SU-DHL-6 (cell line): ENCODE measurements around the gene CHST12.

Experiments
- EZH2phosphoT487 ChIP-seq: fragments of 200-600 bp; sonication (generic), shearing (Covaris generic); conservative IDR thresholded peaks from 2 replicates; pipeline ENCODE4 v1.6.1; 2018; ENCODE audit warnings: mild to moderate bottlenecking, antibody characterized with exemption, low read length, moderate library complexity, mixed read lengths
- TF ChIP-seq, protein P1 (sequence below): fragments of 200-600 bp; sonication (generic); IDR thresholded peaks from one replicate; pipeline ENCODE4 v1.5.1; 2017; ENCODE audit warnings: antibody characterized with exemption, mild to moderate bottlenecking, low read length, moderate library complexity; ENCODE audit not compliant: insufficient read depth, poor library complexity, severe bottlenecking

DNA sequence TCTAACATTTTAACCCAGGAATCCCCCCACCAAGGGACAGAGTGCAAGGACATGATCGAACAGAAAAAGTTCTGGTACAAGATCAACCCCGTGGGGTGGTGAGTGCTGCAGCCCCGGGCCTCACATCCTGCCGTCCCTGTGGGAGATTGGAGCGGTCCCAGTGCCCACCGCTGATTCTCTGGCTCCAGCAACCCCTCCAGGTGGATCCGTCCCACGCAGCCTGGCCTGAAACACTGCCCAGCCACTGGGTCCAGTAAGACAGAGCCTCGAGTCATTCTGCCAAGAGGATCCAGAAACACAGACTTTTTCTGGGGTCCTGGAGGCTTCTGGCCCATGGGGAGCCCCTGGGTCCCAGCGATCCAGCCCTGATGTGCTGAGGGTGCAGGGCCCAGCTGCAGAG, 43.3 kb downstream of the CHST12 start:
- TF ChIP-seq, protein P1, sequence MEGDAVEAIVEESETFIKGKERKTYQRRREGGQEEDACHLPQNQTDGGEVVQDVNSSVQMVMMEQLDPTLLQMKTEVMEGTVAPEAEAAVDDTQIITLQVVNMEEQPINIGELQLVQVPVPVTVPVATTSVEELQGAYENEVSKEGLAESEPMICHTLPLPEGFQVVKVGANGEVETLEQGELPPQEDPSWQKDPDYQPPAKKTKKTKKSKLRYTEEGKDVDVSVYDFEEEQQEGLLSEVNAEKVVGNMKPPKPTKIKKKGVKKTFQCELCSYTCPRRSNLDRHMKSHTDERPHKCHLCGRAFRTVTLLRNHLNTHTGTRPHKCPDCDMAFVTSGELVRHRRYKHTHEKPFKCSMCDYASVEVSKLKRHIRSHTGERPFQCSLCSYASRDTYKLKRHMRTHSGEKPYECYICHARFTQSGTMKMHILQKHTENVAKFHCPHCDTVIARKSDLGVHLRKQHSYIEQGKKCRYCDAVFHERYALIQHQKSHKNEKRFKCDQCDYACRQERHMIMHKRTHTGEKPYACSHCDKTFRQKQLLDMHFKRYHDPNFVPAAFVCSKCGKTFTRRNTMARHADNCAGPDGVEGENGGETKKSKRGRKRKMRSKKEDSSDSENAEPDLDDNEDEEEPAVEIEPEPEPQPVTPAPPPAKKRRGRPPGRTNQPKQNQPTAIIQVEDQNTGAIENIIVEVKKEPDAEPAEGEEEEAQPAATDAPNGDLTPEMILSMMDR: no peak
- no peak for TF ChIP-seq EZH2phosphoT487
